Peyer's patch (tissue), 4 donors: Measurements from ENCODE around the gene KRTAP3-2. TPM values are rescaled to one million over a fixed set of nuclear protein-coding genes. Genes with fewer than 3 reads are reported as not detected.

Experiments used
- DNase-seq, 3 donors: peaks; one replicate each; pipeline ENCODE4 v3.0.0-alpha.2; 2017 to 2019
- H3K27ac ChIP-seq, 4 donors: fragments of 200-600 bp; sonication (generic); one replicate each; pipeline ENCODE4 v1.5.1; 2016 to 2019
- H3K27me3 ChIP-seq, 2 donors: fragments of 200-600 bp; sonication (generic); one replicate each; pipeline ENCODE4 v1.5.1; 2019
- H3K36me3 ChIP-seq, 3 donors: fragments of 200-600 bp; sonication (generic); one replicate each; pipeline ENCODE4 v1.5.1; 2016 to 2019
- H3K4me1 ChIP-seq, 4 donors: fragments of 200-600 bp; sonication (generic); one replicate each; pipeline ENCODE4 v1.5.1; 2016 to 2019
- H3K4me3 ChIP-seq, 4 donors: fragments of 200-600 bp; sonication (generic); 1 replicate in 3 of 4; 2 replicates in 1 of 4; pipeline ENCODE4 v1.5.1; 2016 to 2019; ENCODE audit warnings: mild to moderate bottlenecking in 1 of 4
- H3K9me3 ChIP-seq, 4 donors: fragments of 200-600 bp; sonication (generic); one replicate each; pipeline ENCODE4 v1.5.1; 2016 to 2019; ENCODE audit warnings: mild to moderate bottlenecking in 1 of 4
- CTCF ChIP-seq, 6 experiments: fragments of 450-650 bp in 4 of 6; fragments of 200-600 bp in 2 of 6; sonication (generic) in 1 of 6; IDR thresholded peaks; one replicate each; pipeline ENCODE4 v1.5.1; 2017 to 2019; ENCODE audit warnings: antibody characterized with exemption in 6 of 6, mild to moderate bottlenecking in 3 of 6, moderate library complexity in 1 of 6
- POLR2A ChIP-seq, 2 donors: fragments of 450-650 bp; IDR thresholded peaks; one replicate each; pipeline ENCODE4 v1.5.1; 2017; ENCODE audit warnings: antibody characterized with exemption in 2 of 2, mild to moderate bottlenecking in 2 of 2, moderate library complexity in 2 of 2
- total RNA-seq, 4 donors: library from RNA; depleted of rRNA; stranded (reverse); fragments of >200 nt; gene quantifications; one replicate each; pipeline ENCODE4 v1.1.0, GENCODE V29; 2016

KRTAP3-2 gene
- total RNA-seq, 4 donors from 2014 or later, result not detected

DNA sequence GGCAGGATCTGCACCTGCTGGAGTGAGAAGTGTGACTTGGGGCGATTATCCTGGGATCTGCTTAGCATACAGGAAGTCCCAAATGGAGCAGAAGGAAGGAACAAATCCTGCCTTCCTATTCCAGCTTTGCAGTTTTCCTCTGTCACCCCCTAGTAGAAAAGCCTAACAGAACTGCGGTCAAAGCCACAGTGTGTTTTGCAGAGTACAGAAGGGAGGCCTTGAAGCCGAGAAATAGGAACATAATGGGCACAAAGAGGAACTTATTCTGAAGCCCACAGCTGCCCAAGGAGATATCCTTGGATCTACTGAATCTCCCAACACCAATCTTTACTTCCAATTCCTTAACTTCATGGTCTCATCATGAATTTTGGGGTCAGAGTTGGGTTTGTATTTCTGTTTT lies 18.8 kb upstream of the KRTAP3-2 start:
- DNase-seq, result no peak
- TF ChIP-seq POLR2A (IDR thresholded peaks at IDR 0.05) (no peak), CTCF (IDR thresholded peaks at IDR 0.05) (no peak)
- Histone ChIP-seq H3K4me3 (no peak overlapping the region), H3K9me3 (no peaks in the 10 kb centered on the region), H3K27me3 (no peaks in the 10 kb centered on the region), H3K36me3 (no peaks in the 10 kb centered on the region), H3K4me1 (no peaks in the 10 kb centered on the region), H3K27ac (no peak overlapping the region)

DNA sequence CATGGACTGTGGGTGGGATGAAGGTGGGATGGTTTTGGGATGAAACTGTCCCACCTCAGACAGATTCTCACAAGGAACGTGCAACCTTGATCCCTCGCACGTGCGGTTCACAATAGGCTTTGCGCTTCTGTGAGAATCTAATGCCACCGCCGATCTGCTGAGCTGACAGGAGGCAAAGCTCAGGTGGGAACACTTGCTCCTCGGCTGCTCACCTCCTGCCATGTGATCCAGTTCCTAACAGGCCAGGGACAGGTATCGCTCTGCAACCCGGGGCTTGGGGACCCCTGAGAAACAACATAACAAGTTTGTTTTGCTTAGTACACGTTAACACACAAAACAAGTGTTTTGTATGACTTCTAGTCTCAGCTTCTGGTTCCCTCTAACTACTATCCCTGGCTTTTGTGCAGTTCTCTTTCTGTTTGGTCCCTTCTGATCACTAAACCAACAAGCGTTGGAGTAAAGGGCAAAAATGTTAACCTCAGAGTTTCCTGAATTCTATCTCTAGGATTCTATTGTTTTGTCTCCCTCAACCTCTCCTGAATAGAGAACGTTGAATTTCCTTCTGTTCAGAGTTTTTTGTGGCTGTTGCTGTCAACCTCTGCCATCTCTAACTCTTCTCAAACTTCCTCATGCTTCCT lies 17.0 kb upstream of the KRTAP3-2 start:
- Histone ChIP-seq H3K36me3 (no peaks in the 10 kb centered on the region), H3K9me3 (no peaks in the 10 kb centered on the region), H3K4me3 (no peak overlapping the region), H3K4me1 (no peaks in the 10 kb centered on the region), H3K27ac (no peak overlapping the region), H3K27me3 (no peaks in the 10 kb centered on the region)
- no peak for DNase-seq
- no peak for TF ChIP-seq POLR2A (IDR thresholded peaks at IDR 0.05)
- TF ChIP-seq CTCF (IDR thresholded peaks at IDR 0.05), result no peak

DNA sequence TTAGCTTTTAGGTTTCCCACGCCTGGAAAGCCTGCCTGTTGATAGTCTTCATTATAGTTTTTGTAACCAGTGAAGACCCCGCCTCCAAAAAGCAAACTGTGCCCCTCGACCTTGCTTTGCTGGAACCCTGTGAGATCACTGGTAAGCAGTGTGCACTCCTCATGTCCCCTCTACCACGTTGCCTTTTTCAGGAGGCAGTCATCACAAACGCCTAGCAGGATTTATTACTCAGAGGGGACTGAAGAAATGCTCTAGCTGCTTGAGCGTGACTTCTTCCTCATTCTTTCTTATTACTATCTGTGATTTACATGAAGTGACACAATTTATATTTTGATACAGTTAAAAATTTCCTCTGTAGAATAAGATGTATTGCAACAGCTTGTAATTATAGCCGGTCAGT lies 15.7 kb upstream of the KRTAP3-2 start:
- no peak for DNase-seq
- Histone ChIP-seq H3K27ac (no peak overlapping the region), H3K4me1 (no peaks in the 10 kb centered on the region), H3K9me3 (no peaks in the 10 kb centered on the region), H3K27me3 (no peaks in the 10 kb centered on the region), H3K4me3 (no peak overlapping the region), H3K36me3 (no peaks in the 10 kb centered on the region)
- TF ChIP-seq CTCF (IDR thresholded peaks at IDR 0.05), result no peak
- TF ChIP-seq POLR2A (IDR thresholded peaks at IDR 0.05), result no peak

DNA sequence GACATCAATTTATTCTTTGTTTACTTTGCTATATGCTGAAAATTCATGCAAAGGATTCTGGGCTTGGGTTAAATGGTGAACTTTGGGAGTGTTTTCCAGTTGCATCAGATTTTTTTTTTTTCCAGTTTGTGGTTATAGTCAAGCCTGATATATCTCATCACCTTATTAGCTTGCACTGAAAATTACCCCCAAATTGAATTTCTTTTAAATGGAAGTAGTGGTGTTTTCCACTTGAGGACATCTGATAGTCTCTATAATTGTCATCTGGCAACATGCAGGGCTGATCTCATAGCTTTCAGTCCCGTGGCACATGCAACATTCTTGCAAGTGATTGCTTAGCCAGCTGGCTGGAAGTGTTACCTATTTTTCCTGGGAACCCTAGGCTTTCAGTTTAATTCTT lies 13.9 kb upstream of the KRTAP3-2 start:
- no peak overlapping the region for H3K27ac ChIP-seq
- H3K27me3 ChIP-seq, result no peaks in the 10 kb centered on the region
- no peaks in the 10 kb centered on the region for H3K36me3 ChIP-seq
- H3K4me1 ChIP-seq, result no peaks in the 10 kb centered on the region
- DNase-seq, result no peak
- TF ChIP-seq CTCF (IDR thresholded peaks at IDR 0.05), result no peak
- TF ChIP-seq POLR2A (IDR thresholded peaks at IDR 0.05), result no peak
- no peaks in the 10 kb centered on the region for H3K9me3 ChIP-seq
- H3K4me3 ChIP-seq, result no peak overlapping the region

DNA sequence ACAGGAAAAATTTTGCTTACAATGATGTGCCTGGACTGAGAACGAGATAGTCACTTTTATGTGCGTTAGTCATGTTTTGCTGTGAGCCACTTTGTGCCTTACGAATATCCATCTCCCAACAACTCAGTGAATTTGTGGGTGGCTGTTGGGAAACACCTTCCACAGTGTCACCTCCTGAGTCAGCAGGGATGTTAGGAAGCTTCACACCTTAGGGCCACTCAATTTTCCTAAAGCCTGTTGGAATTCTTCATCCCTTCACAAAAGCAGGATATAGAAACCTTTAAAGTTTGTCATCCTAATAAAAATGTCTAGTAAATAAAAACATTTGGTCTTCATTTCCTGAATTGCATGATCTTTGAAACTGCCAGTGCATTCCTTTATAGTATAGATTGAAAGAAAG lies 13.5 kb upstream of the KRTAP3-2 start:
- Histone ChIP-seq H3K27me3 (no peaks in the 10 kb centered on the region), H3K4me3 (no peak overlapping the region), H3K4me1 (no peaks in the 10 kb centered on the region), H3K27ac (no peak overlapping the region), H3K36me3 (no peaks in the 10 kb centered on the region), H3K9me3 (no peaks in the 10 kb centered on the region)
- no peak for DNase-seq
- TF ChIP-seq CTCF (IDR thresholded peaks at IDR 0.05) (no peak), POLR2A (IDR thresholded peaks at IDR 0.05) (no peak)
